IPS DF 6.9 (cell line): ENCODE results near the gene KNCN.

Experiments
- DNase-seq: peaks from one replicate; pipeline ENCODE4 v3.0.0-alpha.2; 2013; ENCODE audit warnings: low read depth, low spot score
- H3K27ac ChIP-seq: one replicate; pipeline ENCODE4 v1.5.1; 2013; ENCODE audit warnings: low read length, control low read depth
- H3K27me3 ChIP-seq: 2 replicates; pipeline ENCODE4 v1.6.1; 2013; ENCODE audit warnings: mild to moderate bottlenecking, low read length; ENCODE audit not compliant: control insufficient read depth, insufficient read depth
- H3K36me3 ChIP-seq: 2 replicates; pipeline ENCODE4 v1.6.1; 2013; ENCODE audit warnings: low read length; ENCODE audit not compliant: control insufficient read depth, insufficient read depth
- H3K4me1 ChIP-seq: 2 replicates; pipeline ENCODE4 v1.6.1; 2013; ENCODE audit warnings: low read length; ENCODE audit not compliant: control insufficient read depth, insufficient read depth
- H3K4me3 ChIP-seq: 2 replicates; pipeline ENCODE4 v1.5.1; 2013; ENCODE audit warnings: mild to moderate bottlenecking, low read length
- H3K9me3 ChIP-seq: 2 replicates; pipeline ENCODE4 v1.6.1; 2013; ENCODE audit warnings: low read length, inconsistent platforms; ENCODE audit not compliant: control insufficient read depth, insufficient read depth
- WGBS: extraction: QIAGEN DNeasy Blood & Tissue Kit; methylation state at CpG from one replicate; pipeline ENCODE4 v1.1.7; 2013; ENCODE audit warnings: mixed read lengths, missing lambda C conversion rate; ENCODE audit not compliant: insufficient read length, insufficient coverage; 5-methylcytosine and 5-hydroxymethylcytosine counted together

Gene KNCN

GRCh38 chr1:46515576-46515975, 35.9 kb downstream of the KNCN start:
- WGBS: no CpG with 5 or more reads among the region's 6 CpGs
- Histone ChIP-seq H3K36me3 (no peaks in the 10 kb centered on the region), H3K27ac (no peak overlapping the region), H3K4me3 (no peak overlapping the region), H3K27me3 (no peaks in the 10 kb centered on the region), H3K4me1 (peaks cover 17% of the 10 kb centered on the region), H3K9me3 (no peaks in the 10 kb centered on the region)
- no peak for DNase-seq

GRCh38 chr1:46513536-46513935, 37.9 kb downstream of the KNCN start:
- no peak overlapping the region for H3K4me3 ChIP-seq
- H3K27ac ChIP-seq: no peak overlapping the region
- H3K36me3 ChIP-seq: no peaks in the 10 kb centered on the region
- peaks cover 10% of the 10 kb centered on the region for H3K4me1 ChIP-seq
- no peak for DNase-seq
- no peaks in the 10 kb centered on the region for H3K27me3 ChIP-seq
- no CpG with 5 or more reads among the region's 5 CpGs for WGBS
- H3K9me3 ChIP-seq: no peaks in the 10 kb centered on the region

GRCh38 chr1:46512792-46513190, 38.7 kb downstream of the KNCN start:
- no peak for DNase-seq
- Histone ChIP-seq H3K4me3 (no peak overlapping the region), H3K27me3 (no peaks in the 10 kb centered on the region), H3K27ac (no peak overlapping the region), H3K9me3 (no peaks in the 10 kb centered on the region), H3K36me3 (no peaks in the 10 kb centered on the region), H3K4me1 (peaks cover 9% of the 10 kb centered on the region)
- no CpG with 5 or more reads among the region's 6 CpGs for WGBS

- H3K36me3 ChIP-seq: no peaks in the 10 kb centered on the region
- H3K9me3 ChIP-seq: no peaks in the 10 kb centered on the region
- H3K27ac ChIP-seq: no peak overlapping the region
- no peak overlapping the region for H3K4me3 ChIP-seq
- DNase-seq: no peak
- H3K4me1 ChIP-seq: peaks cover 7% of the 10 kb centered on the region
- no peaks in the 10 kb centered on the region for H3K27me3 ChIP-seq
- WGBS: no CpG with 5 or more reads among the region's 23 CpGs
Measured at GRCh38 chr1:46512135-46512791, 39.2 kb downstream of the KNCN start.

GRCh38 chr1:46510998-46511365, 40.5 kb downstream of the KNCN start:
- no peak overlapping the region for H3K4me3 ChIP-seq
- H3K4me1 ChIP-seq: peaks cover 5% of the 10 kb centered on the region
- H3K9me3 ChIP-seq: no peaks in the 10 kb centered on the region
- DNase-seq: no peak
- no peak overlapping the region for H3K27ac ChIP-seq
- H3K36me3 ChIP-seq: no peaks in the 10 kb centered on the region
- no peaks in the 10 kb centered on the region for H3K27me3 ChIP-seq
- WGBS: no CpG with 5 or more reads among the region's 8 CpGs

- peaks cover 5% of the 10 kb centered on the region for H3K4me1 ChIP-seq
- H3K9me3 ChIP-seq: no peaks in the 10 kb centered on the region
- H3K27ac ChIP-seq: no peak overlapping the region
- no CpG with 5 or more reads among the region's 19 CpGs for WGBS
- no peak for DNase-seq
- H3K36me3 ChIP-seq: no peaks in the 10 kb centered on the region
- H3K4me3 ChIP-seq: no peak overlapping the region
- no peaks in the 10 kb centered on the region for H3K27me3 ChIP-seq
Measured at GRCh38 chr1:46510341-46510997, 41.0 kb downstream of the KNCN start.

GRCh38 chr1:46508757-46509156, 42.7 kb downstream of the KNCN start:
- Histone ChIP-seq H3K36me3 (no peaks in the 10 kb centered on the region), H3K4me1 (peaks cover 5% of the 10 kb centered on the region), H3K27ac (no peak overlapping the region), H3K9me3 (no peaks in the 10 kb centered on the region), H3K27me3 (no peaks in the 10 kb centered on the region), H3K4me3 (no peak overlapping the region)
- WGBS: no CpG with 5 or more reads among the region's 5 CpGs
- DNase-seq: no peak

- H3K27ac ChIP-seq: no peak overlapping the region
- 100% methylated on average over 1 of the region's 17 CpGs for WGBS
- no peak for DNase-seq
- no peaks in the 10 kb centered on the region for H3K36me3 ChIP-seq
- no peaks in the 10 kb centered on the region for H3K9me3 ChIP-seq
- no peak overlapping the region for H3K4me3 ChIP-seq
- peaks cover 4% of the 10 kb centered on the region; the same call in 1 of the 2 replicates for H3K4me1 ChIP-seq
- no peaks in the 10 kb centered on the region for H3K27me3 ChIP-seq
Measured at GRCh38 chr1:46506470-46507219, 44.8 kb downstream of the KNCN start.

- H3K36me3 ChIP-seq: no peaks in the 10 kb centered on the region
- no peaks in the 10 kb centered on the region for H3K9me3 ChIP-seq
- DNase-seq: no peak
- no CpG with 5 or more reads among the region's 4 CpGs for WGBS
- no peak overlapping the region for H3K4me3 ChIP-seq
- H3K27me3 ChIP-seq: no peaks in the 10 kb centered on the region; the same call in 1 of the 2 replicates
- no peak overlapping the region for H3K27ac ChIP-seq
- H3K4me1 ChIP-seq: peaks cover 4% of the 10 kb centered on the region; the same call in 1 of the 2 replicates
Measured at GRCh38 chr1:46503421-46503820, 48.0 kb downstream of the KNCN start.

- H3K27ac ChIP-seq: no peak overlapping the region
- no peak overlapping the region for H3K4me3 ChIP-seq
- WGBS: no CpG with 5 or more reads among the region's 3 CpGs
- H3K36me3 ChIP-seq: no peaks in the 10 kb centered on the region
- H3K27me3 ChIP-seq: no peaks in the 10 kb centered on the region; the same call in 1 of the 2 replicates
- no peaks in the 10 kb centered on the region for H3K9me3 ChIP-seq
- DNase-seq: no peak
- no peaks in the 10 kb centered on the region for H3K4me1 ChIP-seq
Measured at GRCh38 chr1:46501528-46501927, 49.9 kb downstream of the KNCN start.
